ENCODE results near the gene ANO7. TPM values are rescaled to one million over a fixed set of nuclear protein-coding genes. Genes with fewer than 3 reads are reported as not detected.

Gene ANO7
- total RNA-seq, 4 donors from 2014 or later = 0.10 to 0.62 (median 0.24) TPM

- Histone ChIP-seq H3K4me3 (no peak overlapping the region), H3K27me3 (no peaks in the 10 kb centered on the region), H3K4me1 (peaks cover 21 to 22% of the 10 kb centered on the region in 2 donors), H3K27ac (peak overlapping the region; percentile 82 to 92 (median 91)), H3K9me3 (no peaks in the 10 kb centered on the region), H3K36me3 (peaks cover 0 to 56% of the 10 kb centered on the region in 2 donors)
- ATAC-seq (peak; percentile 93 to 94), DNase-seq (peak; percentile 95 to 99)
- in situ Hi-C loops (cut with MboI; ENCODE audit: low sequenced_read_pairs in 4 of 4) = no loop called here
- intact Hi-C loops (cut with DNase I; ENCODE audit: low total_unique reads) = loop anchor here (1.0 to 5.0 kb wide), 6 partner anchors 55 to 346 kb away; partner anchors contain the start of genes FARP2, HDLBP, MTERF4 and SEPTIN2
- peak in 1 of 2 donors; percentile 23 for TF ChIP-seq POLR2A (IDR thresholded peaks at IDR 0.05)
- peak in 1 of 5 experiments; percentile 35 for TF ChIP-seq CTCF (IDR thresholded peaks at IDR 0.05 in 4 of 5, conservative IDR thresholded peaks at IDR 0.05 in 1 of 5)
Measured at GRCh38 chr2:241161646-241162281, 26.7 kb upstream of the ANO7 start.

DNA sequence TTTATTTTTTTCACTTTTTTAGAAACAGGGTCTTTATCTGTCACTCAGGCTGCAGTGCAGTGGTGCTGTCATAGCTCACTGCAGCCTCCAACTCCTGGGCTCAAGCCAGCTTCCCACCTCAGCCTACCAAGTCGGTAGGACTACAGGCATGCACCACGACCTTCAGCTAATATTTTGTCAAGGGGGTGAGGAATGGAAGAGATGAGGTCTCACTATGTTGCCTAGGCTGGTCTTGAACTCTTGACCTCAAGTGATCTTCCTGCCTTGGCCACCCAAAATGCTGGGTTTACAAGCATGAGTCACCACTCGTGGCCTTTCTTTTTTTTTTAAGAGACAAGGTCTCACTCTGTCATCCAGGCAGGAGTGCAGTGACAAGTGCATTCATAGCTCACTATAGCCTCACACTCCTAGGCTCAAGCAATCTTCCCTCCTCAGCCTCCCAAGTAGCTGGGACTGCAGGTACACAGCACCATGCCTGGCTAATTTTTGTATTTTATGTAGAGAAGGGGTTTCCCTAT lies 24.8 kb upstream of the ANO7 start:
- TF ChIP-seq CTCF (IDR thresholded peaks at IDR 0.05 in 4 of 5, conservative IDR thresholded peaks at IDR 0.05 in 1 of 5) (no peak), POLR2A (IDR thresholded peaks at IDR 0.05) (no peak)
- in situ Hi-C loops (cut with MboI; ENCODE audit: low sequenced_read_pairs in 4 of 4) = no loop called here
- no peaks in the 10 kb centered on the region for H3K9me3 ChIP-seq
- no peak overlapping the region for H3K4me3 ChIP-seq
- H3K36me3 ChIP-seq = peaks cover 0 to 59% of the 10 kb centered on the region in 2 donors
- intact Hi-C loops (cut with DNase I; ENCODE audit: low total_unique reads) = loop anchor here (2.0 to 5.0 kb wide), 5 partner anchors 53 to 344 kb away; partner anchors contain the start of genes FARP2, HDLBP, SEPTIN2 and STK25
- DNase-seq (no peak), ATAC-seq (no peak)
- no peak overlapping the region for H3K27ac ChIP-seq
- H3K4me1 ChIP-seq = peaks cover 21 to 22% of the 10 kb centered on the region in 2 donors
- no peaks in the 10 kb centered on the region for H3K27me3 ChIP-seq

DNA sequence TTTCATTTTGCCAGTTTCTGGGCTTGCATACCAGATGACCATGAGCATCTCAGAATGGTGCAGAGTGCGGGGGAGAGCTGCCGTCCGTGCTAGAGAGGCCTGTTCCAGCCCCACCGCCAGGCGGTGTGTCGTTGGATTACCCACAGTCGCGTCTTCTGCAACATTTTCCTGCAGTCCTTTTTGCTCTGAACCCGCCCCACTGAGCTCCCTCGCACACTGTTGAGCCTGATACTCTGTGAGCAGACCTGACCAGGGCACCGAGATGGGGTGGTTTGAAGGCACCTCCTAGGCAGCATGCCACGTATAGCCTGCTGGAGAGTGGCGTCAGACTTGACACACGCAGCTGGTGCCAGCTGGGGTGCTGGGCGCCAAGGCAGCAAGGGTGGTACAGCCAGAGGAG lies 20.1 kb upstream of the ANO7 start:
- intact Hi-C loops (cut with DNase I; ENCODE audit: low total_unique reads) (no loop called here), in situ Hi-C loops (cut with MboI; ENCODE audit: low sequenced_read_pairs in 4 of 4) (no loop called here)
- DNase-seq = no peak
- TF ChIP-seq POLR2A (IDR thresholded peaks at IDR 0.05) (no peak), CTCF (IDR thresholded peaks at IDR 0.05 in 4 of 5, conservative IDR thresholded peaks at IDR 0.05 in 1 of 5) (no peak)
- no peak overlapping the region for H3K27ac ChIP-seq
- H3K9me3 ChIP-seq = peaks cover 0 to 3% (median 0%) of the 10 kb centered on the region in 3 donors
- no peak overlapping the region for H3K4me3 ChIP-seq
- H3K4me1 ChIP-seq = peaks cover under 1 to 4% of the 10 kb centered on the region in 2 donors
- H3K36me3 ChIP-seq = peaks cover 0 to 81% of the 10 kb centered on the region in 2 donors
- ATAC-seq = no peak
- H3K27me3 ChIP-seq = no peaks in the 10 kb centered on the region

DNA sequence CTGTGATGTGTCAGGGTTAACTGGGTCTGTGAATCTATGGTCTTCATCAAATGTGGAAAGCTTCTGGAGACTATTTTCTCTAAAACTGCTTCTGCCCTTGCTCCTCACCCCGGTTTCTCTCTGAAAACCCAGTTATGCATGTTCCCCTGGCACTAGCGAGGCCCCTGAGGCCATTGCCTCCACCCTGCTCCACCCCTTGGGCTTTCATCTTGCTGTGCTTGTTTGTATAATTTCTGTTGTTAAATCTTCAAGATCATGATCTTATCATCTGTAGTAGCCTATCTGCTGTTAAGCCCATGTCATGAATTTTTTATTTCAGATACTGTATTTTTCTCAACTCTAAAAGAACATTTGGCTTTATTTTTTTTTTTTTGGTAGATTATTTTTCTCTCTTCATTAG lies 14.9 kb upstream of the ANO7 start:
- in situ Hi-C loops (cut with MboI; ENCODE audit: low sequenced_read_pairs in 4 of 4) = no loop called here
- Histone ChIP-seq H3K36me3 (peaks cover 0 to 66% of the 10 kb centered on the region in 2 donors), H3K27me3 (no peaks in the 10 kb centered on the region), H3K27ac (no peak overlapping the region), H3K4me3 (no peak overlapping the region), H3K9me3 (peaks cover 0 to 3% (median 0%) of the 10 kb centered on the region in 3 donors), H3K4me1 (no peaks in the 10 kb centered on the region)
- no peak for ATAC-seq
- intact Hi-C loops (cut with DNase I; ENCODE audit: low total_unique reads) = no loop called here
- DNase-seq = no peak
- TF ChIP-seq CTCF (IDR thresholded peaks at IDR 0.05 in 4 of 5, conservative IDR thresholded peaks at IDR 0.05 in 1 of 5) (no peak), POLR2A (IDR thresholded peaks at IDR 0.05) (no peak)

All from gastrocnemius medialis (tissue), 4 donors.